GM12878 (cell line): Measurements from ENCODE around the gene GOLT1B. TPM values are rescaled to one million over a fixed set of nuclear protein-coding genes. Genes with fewer than 3 reads are reported as not detected.

Experiments used
- ATAC-seq: fragments of 200-7000 bp; cut with Tn5 transposase; 3 replicates; pipeline ENCODE4 v1.9.1; 2020; ENCODE audit warnings: mild to moderate bottlenecking, moderate library complexity
- BruUV-seq: library from RNA; stranded (reverse); fragments of 400-500 nt; replicated peaks from 2 replicates; lab custom pipeline; 2021; lab: Mats Ljungman, UMichigan
- CTCF ChIA-PET: fragments of 300-600 bp; sonication (Branson Sonifier 250); formaldehyde crosslinking; extraction: SDS; loops from one replicate; lab custom pipeline; 2021; ENCODE audit warnings: inconsistent platforms; lab: Yijun Ruan, JAX
- POLR2A ChIA-PET: fragments of 350-600 bp; formaldehyde crosslinking; extraction: SDS; loops from one replicate; lab custom pipeline; 2021; ENCODE audit warnings: inconsistent platforms; lab: Charles Lee
- RAD21 ChIA-PET: fragments of 300-600 bp; sonication (Branson Sonifier 250); formaldehyde crosslinking; loops from one replicate; lab custom pipeline; 2023; ENCODE audit warnings: antibody characterized with exemption; ENCODE audit not compliant: unreplicated experiment; lab: Charles Lee
- SMC1A ChIA-PET: fragments of 300-600 bp; sonication (Branson Sonifier 250); formaldehyde crosslinking; loops from one replicate; lab custom pipeline; 2023; ENCODE audit not compliant: unreplicated experiment, uncharacterized antibody; lab: Charles Lee
- DNase-seq: peaks from one replicate; pipeline ENCODE4 v3.0.0-alpha.2; 2011; ENCODE audit warnings: low read depth, low spot score
- FAIRE-seq: peaks from 3 replicates; lab custom pipeline; 2011; peaks lifted over from hg19 to GRCh38; lab: Jason Lieb, UNC
- H2AFZ ChIP-seq: 2 replicates; pipeline ENCODE4 v1.6.0; 2011; ENCODE audit warnings: low read depth, low read length, control low read depth; ENCODE audit not compliant: control insufficient read depth
- H3K27ac ChIP-seq: 2 replicates; pipeline ENCODE4 v1.5.1; 2011; ENCODE audit warnings: control low read depth; ENCODE audit not compliant: control insufficient read depth, insufficient read depth
- H3K27me3 ChIP-seq, 2 experiments: replicated peaks in 1 of 2; 2 replicates each; pipeline versions ENCODE4 v1.6.0 to v1.6.1; 2011; ENCODE audit warnings: low read length in 1 of 2; ENCODE audit not compliant: control insufficient read depth in 2 of 2, insufficient read depth in 2 of 2
- H3K36me3 ChIP-seq, 2 experiments: 2 replicates each; pipeline ENCODE4 v1.5.1; 2011; ENCODE audit warnings: low read length in 1 of 2; ENCODE audit not compliant: control insufficient read depth in 2 of 2, insufficient read depth in 2 of 2
- H3K4me1 ChIP-seq: 2 replicates; pipeline ENCODE4 v1.6.1; 2011; ENCODE audit warnings: mild to moderate bottlenecking, low read length, moderate library complexity, mixed read lengths; ENCODE audit not compliant: control insufficient read depth, insufficient read depth
- H3K4me2 ChIP-seq: 2 replicates; pipeline ENCODE4 v1.6.0; 2011; ENCODE audit warnings: control low read depth; ENCODE audit not compliant: control insufficient read depth, insufficient read depth
- H3K4me3 ChIP-seq: fragments of 200-600 bp; sonication (generic); 2 replicates; pipeline ENCODE4 v1.5.1; 2016
- H3K79me2 ChIP-seq: 2 replicates; pipeline ENCODE4 v1.6.0; 2011; ENCODE audit warnings: low read length; ENCODE audit not compliant: control insufficient read depth, insufficient read depth
- H3K9ac ChIP-seq: 2 replicates; pipeline ENCODE4 v1.8.0; 2011; ENCODE audit warnings: low read length, control low read depth, mixed read lengths; ENCODE audit not compliant: control insufficient read depth, insufficient read depth
- H3K9me3 ChIP-seq: replicated peaks from 3 replicates; pipeline ENCODE4 v1.5.1; 2011; ENCODE audit warnings: mild to moderate bottlenecking, low read length; ENCODE audit not compliant: control insufficient read depth, insufficient read depth
- H4K20me1 ChIP-seq: 2 replicates; pipeline ENCODE4 v1.6.0; 2011; ENCODE audit not compliant: control insufficient read depth, insufficient read depth
- ATF2 ChIP-seq: IDR thresholded peaks from 2 replicates; pipeline ENCODE4 v1.6.1; 2012; ENCODE audit warnings: low read length, inconsistent platforms
- ESRRA ChIP-seq: IDR thresholded peaks from 2 replicates; pipeline ENCODE4 v1.6.1; 2012; ENCODE audit warnings: mild to moderate bottlenecking, low read length, improper control_type of control experiment
- HDAC2 ChIP-seq: fragments of 200-600 bp; sonication (generic); IDR thresholded peaks from 2 replicates; pipeline ENCODE4 v1.6.1; 2017
- IRF4 ChIP-seq: IDR thresholded peaks from 2 replicates; pipeline ENCODE4 v1.6.1; 2011; ENCODE audit warnings: low read depth, low read length
- LARP7 ChIP-seq: fragments of 450-650 bp; IDR thresholded peaks from 2 replicates; pipeline ENCODE4 v1.6.1; 2017; ENCODE audit warnings: mild to moderate bottlenecking
- NKRF ChIP-seq: fragments of 450-650 bp; conservative IDR thresholded peaks from 2 replicates; pipeline ENCODE4 v1.6.1; 2017; ENCODE audit warnings: mild to moderate bottlenecking, moderate library complexity
- NR2C1 ChIP-seq: fragments of 450-650 bp; IDR thresholded peaks from 2 replicates; pipeline ENCODE4 v1.6.1; 2017; ENCODE audit warnings: antibody characterized with exemption, mild to moderate bottlenecking, moderate library complexity
- POU2F2 ChIP-seq: IDR thresholded peaks from 3 replicates; pipeline ENCODE4 v1.6.1; 2011; ENCODE audit warnings: low read depth, mild to moderate bottlenecking, low read length, borderline replicate concordance
- SIN3A ChIP-seq: IDR thresholded peaks from 2 replicates; pipeline ENCODE4 v1.6.1; 2012; ENCODE audit warnings: low read depth, low read length, improper control_type of control experiment
- SMAD1 ChIP-seq: fragments of 450-650 bp; IDR thresholded peaks from 2 replicates; pipeline ENCODE4 v1.6.1; 2018; ENCODE audit warnings: mild to moderate bottlenecking, low read depth; ENCODE audit not compliant: partially characterized antibody
- ZBTB11 ChIP-seq: fragments of 450-650 bp; formaldehyde crosslinking; IDR thresholded peaks from 2 replicates; pipeline ENCODE4 v1.5.0; 2022; ENCODE audit warnings: mild to moderate bottlenecking, missing genetic modification characterization
- WGBS: methylation state at CpG from one replicate; pipeline ENCODE4 v1.1.6; 2016; ENCODE audit warnings: low lambda C conversion rate; ENCODE audit not compliant: insufficient replicate concordance, insufficient coverage; ENCODE audit errors: missing lambda C conversion rate; 5-methylcytosine and 5-hydroxymethylcytosine counted together
- in situ Hi-C: fragments of 300-500 bp; cut with MboI; formaldehyde crosslinking; loops from 9 replicates; pipeline ENCODE4 v1.14.3; 2018; ENCODE audit warnings: mixed read lengths
- intact Hi-C: fragments of 100-400 bp; cut with micrococcal nuclease; formaldehyde crosslinking; loops from one replicate; pipeline ENCODE4 v1.14.2; 2022; ENCODE audit not compliant: unreplicated experiment
- polyA plus RNA-seq, 11 experiments: library from polyadenylated mRNA; depleted of rRNA in 4 of 11; unstranded in 6 of 11; stranded (reverse) in 5 of 11; fragments of >200 nt; fragmentation: Nextera tagmentation in 4 of 11; fragmentation: Illumina TruSeq in 1 of 11; extraction: Ambion mirVana in 4 of 11; extraction: Trizol in 1 of 11; gene quantifications; 1 replicate in 1 of 11; 2 replicates in 10 of 11; pipeline versions ENCODE4 v1.2.1 to v1.2.3, GENCODE V29; 2011 to 2016; ENCODE audit warnings: inconsistent platforms in 2 of 11, missing spikeins in 2 of 11, low read depth in 1 of 11
- total RNA-seq, 4 experiments: library from RNA; depleted of rRNA in 3 of 4; stranded (reverse); fragments of >200 nt in 3 of 4; fragmentation: Illumina TruSeq in 1 of 4; extraction: Trizol in 1 of 4; gene quantifications; 2 replicates each; pipeline versions ENCODE4 v1.2.1 to v1.2.3, GENCODE V29; 2013 to 2021

The GOLT1B gene
- total and polyA plus RNA-seq, 10 of the 15 experiments (the other 5 are each of a cell fraction or from before 2014, with no cell fraction given): 18.3 to 77.4 (median 32.9) TPM

GRCh38 chr12:21552635-21553328 lies 51.2 kb downstream of the GOLT1B start:
- no peak for TF ChIP-seq ESRRA
- TF ChIP-seq HDAC2: no peak
- no peak for TF ChIP-seq POU2F2
- no peak for TF ChIP-seq SMAD1
- TF ChIP-seq NR2C1: no peak
- TF ChIP-seq SIN3A: no peak
- no peak for TF ChIP-seq LARP7
- TF ChIP-seq ZBTB11: no peak
- TF ChIP-seq NKRF: no peak
- no peak for TF ChIP-seq ATF2
- no peak for TF ChIP-seq IRF4
- no peaks in the 10 kb centered on the region for H3K4me1 ChIP-seq
- H2AFZ ChIP-seq: no peak overlapping the region
- H3K27me3 ChIP-seq: no peaks in the 10 kb centered on the region
- no peak overlapping the region for H3K9ac ChIP-seq
- CTCF ChIA-PET: interaction anchor here (0.6 kb wide), 1 partner anchor 153 kb away, joined by 3 read pairs; no protein-coding TSS in a partner anchor
- SMC1A ChIA-PET: no interaction called here
- no peak overlapping the region for H3K4me2 ChIP-seq
- H3K79me2 ChIP-seq: no peaks in the 10 kb centered on the region
- no peaks in the 10 kb centered on the region for H4K20me1 ChIP-seq
- H3K4me3 ChIP-seq: no peak overlapping the region
- no peak for ATAC-seq
- intact Hi-C loops (no loop called here), in situ Hi-C loops (no loop called here)
- H3K36me3 ChIP-seq: no peaks in the 10 kb centered on the region
- H3K27ac ChIP-seq: no peak overlapping the region
- no peak for DNase-seq
- FAIRE-seq: no peak
- no peaks in the 10 kb centered on the region for H3K9me3 ChIP-seq
- POLR2A ChIA-PET: no interaction called here
- BruUV-seq: no TSS peak
- WGBS: 51% methylated on average over 6 of the region's 6 CpGs
- RAD21 ChIA-PET: no interaction called here
